ENCODE results near the gene CPN2.

DNA sequence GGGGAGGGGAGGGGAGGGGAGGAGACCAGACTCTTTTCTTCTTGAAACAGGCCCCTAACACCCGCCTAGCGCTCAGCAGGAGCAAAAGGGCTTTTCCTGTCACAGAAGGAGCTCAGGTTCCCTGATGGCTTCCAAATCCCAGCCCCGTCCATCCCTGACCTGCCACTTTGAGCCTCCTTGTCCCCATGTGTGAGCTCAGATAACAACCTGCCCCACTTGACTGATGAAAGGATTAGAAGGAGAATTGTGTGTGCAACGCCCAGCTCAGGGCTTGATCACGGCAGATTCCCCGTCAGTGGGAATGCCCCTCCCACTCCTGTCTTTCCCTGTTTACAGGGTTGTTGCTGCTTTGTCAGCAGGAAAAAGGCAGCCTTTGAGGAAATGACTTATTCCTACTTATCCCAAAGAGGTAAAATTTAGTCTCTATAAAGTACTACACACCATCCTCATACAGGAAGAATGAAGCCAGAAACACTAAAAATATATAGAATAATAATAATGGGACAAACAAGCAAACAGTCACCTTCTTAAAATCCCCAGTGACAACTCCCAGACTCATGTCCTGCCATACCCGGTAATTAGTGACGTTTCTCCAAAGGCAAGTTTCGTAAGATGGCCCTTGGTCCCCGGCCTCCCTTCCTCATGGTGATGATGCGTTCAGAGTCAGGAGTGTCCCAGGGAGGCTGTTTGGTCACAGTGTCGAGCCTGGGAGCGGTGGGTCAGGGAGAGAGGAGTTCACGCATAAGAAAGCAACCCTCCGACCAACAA, 24.5 kb upstream of the CPN2 start:
- TF ChIP-seq, protein P1, sequence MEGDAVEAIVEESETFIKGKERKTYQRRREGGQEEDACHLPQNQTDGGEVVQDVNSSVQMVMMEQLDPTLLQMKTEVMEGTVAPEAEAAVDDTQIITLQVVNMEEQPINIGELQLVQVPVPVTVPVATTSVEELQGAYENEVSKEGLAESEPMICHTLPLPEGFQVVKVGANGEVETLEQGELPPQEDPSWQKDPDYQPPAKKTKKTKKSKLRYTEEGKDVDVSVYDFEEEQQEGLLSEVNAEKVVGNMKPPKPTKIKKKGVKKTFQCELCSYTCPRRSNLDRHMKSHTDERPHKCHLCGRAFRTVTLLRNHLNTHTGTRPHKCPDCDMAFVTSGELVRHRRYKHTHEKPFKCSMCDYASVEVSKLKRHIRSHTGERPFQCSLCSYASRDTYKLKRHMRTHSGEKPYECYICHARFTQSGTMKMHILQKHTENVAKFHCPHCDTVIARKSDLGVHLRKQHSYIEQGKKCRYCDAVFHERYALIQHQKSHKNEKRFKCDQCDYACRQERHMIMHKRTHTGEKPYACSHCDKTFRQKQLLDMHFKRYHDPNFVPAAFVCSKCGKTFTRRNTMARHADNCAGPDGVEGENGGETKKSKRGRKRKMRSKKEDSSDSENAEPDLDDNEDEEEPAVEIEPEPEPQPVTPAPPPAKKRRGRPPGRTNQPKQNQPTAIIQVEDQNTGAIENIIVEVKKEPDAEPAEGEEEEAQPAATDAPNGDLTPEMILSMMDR (IDR thresholded peaks at IDR 0.05; ENCODE audit: control extremely low read depth in 1 of 3, insufficient read depth in 1 of 3, low read depth in 1 of 3, low read length in 3 of 3) = no peak
- TF ChIP-seq SP2 (IDR thresholded peaks at IDR 0.05; ENCODE audit: low read length) (no peak), POLR2A (IDR thresholded peaks at IDR 0.05; ENCODE audit: control extremely low read depth in 1 of 2, low read depth in 2 of 2, low read length in 2 of 2) (no peak), CHD1 (IDR thresholded peaks at IDR 0.05; ENCODE audit: low read depth, low read length) (no peak), YY1 (IDR thresholded peaks at IDR 0.05; ENCODE audit: low read depth, low read length) (no peak)

Data from H1 (cell line).